Mucosa of rectum (tissue), 2 donors: ENCODE results near the gene THSD4.

Experiments
- H3K27ac ChIP-seq, 2 donors: one replicate each; pipeline ENCODE4 v1.7.0; 2013; ENCODE audit warnings: inconsistent platforms in 2 of 2, low read depth in 2 of 2, low read length in 2 of 2
- H3K27me3 ChIP-seq, 2 donors: one replicate each; pipeline ENCODE4 v1.7.0; 2013; ENCODE audit warnings: low read length in 2 of 2; ENCODE audit not compliant: control insufficient read depth in 2 of 2, insufficient read depth in 2 of 2
- H3K36me3 ChIP-seq, 2 donors: one replicate each; pipeline ENCODE4 v1.7.0; 2013; ENCODE audit warnings: low read length in 2 of 2; ENCODE audit not compliant: control insufficient read depth in 2 of 2, insufficient read depth in 2 of 2
- H3K4me1 ChIP-seq, 2 donors: one replicate each; pipeline ENCODE4 v1.7.0; 2013; ENCODE audit warnings: low read length in 2 of 2, mild to moderate bottlenecking in 1 of 2; ENCODE audit not compliant: control insufficient read depth in 2 of 2, insufficient read depth in 2 of 2
- H3K4me3 ChIP-seq, 2 donors: one replicate each; pipeline ENCODE4 v1.7.0; 2013; ENCODE audit warnings: low read length in 2 of 2
- H3K9ac ChIP-seq, 2 donors: one replicate each; pipeline ENCODE4 v1.7.0; 2013; ENCODE audit warnings: low read length in 2 of 2, low read depth in 1 of 2, mild to moderate bottlenecking in 1 of 2
- H3K9me3 ChIP-seq, 2 donors: one replicate each; pipeline ENCODE4 v1.7.0; 2013; ENCODE audit warnings: low read length in 2 of 2; ENCODE audit not compliant: control insufficient read depth in 2 of 2
- donor health status: healthy.
- donor health status: Normal muscosa, but diverticular disease.

Gene THSD4

DNA sequence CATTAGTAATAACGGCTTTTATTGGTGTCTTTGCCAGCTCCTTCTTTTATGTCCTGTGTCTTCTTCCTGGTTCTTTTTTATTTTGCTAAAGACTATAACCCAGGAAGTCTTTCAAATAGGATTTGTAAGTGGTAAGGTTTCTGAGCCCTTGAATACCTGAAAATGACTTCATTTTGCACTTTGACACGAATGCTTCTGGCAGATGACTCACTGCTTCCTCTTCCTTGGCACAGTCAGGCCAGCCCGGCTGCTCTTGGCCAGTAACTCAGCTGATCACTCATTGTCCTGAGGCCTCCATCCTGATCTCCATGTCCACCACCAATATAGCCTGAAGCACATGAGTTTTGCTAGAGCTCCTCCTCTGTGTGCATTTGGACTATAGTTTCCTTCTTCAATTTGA is 646.4 kb downstream of the THSD4 start:
- Histone ChIP-seq H3K36me3 (no peaks in the 10 kb centered on the region), H3K27me3 (no peaks in the 10 kb centered on the region), H3K9ac (no peak overlapping the region), H3K4me3 (no peak overlapping the region), H3K27ac (peak overlapping the region; percentile 73 to 74), H3K9me3 (no peaks in the 10 kb centered on the region), H3K4me1 (peaks cover 9 to 21% of the 10 kb centered on the region in 2 donors)

DNA sequence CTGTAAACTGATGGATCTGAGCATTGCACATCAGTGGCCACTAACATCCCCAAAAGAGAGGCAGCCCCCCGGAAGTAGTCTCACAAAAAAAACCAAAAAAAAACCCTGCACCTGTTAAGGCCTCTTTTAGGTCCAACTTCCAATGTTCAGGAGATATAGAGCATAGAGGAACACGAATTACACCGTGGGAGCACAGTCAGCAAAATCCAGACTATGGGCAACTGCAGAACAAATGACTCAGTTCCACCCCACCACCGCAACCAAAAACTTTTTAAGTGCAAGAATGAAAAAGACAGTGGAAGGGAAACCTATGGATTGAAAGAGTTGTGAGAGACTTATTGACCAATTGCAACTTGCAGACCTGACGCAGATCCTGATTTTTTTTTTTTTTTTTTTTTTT is 652.9 kb downstream of the THSD4 start:
- H3K4me3 ChIP-seq: no peak overlapping the region
- no peaks in the 10 kb centered on the region for H3K4me1 ChIP-seq
- no peak overlapping the region for H3K27ac ChIP-seq
- no peak overlapping the region for H3K9ac ChIP-seq
- no peaks in the 10 kb centered on the region for H3K9me3 ChIP-seq
- H3K36me3 ChIP-seq: peaks cover 0 to 10% of the 10 kb centered on the region in 2 donors
- H3K27me3 ChIP-seq: no peaks in the 10 kb centered on the region

DNA sequence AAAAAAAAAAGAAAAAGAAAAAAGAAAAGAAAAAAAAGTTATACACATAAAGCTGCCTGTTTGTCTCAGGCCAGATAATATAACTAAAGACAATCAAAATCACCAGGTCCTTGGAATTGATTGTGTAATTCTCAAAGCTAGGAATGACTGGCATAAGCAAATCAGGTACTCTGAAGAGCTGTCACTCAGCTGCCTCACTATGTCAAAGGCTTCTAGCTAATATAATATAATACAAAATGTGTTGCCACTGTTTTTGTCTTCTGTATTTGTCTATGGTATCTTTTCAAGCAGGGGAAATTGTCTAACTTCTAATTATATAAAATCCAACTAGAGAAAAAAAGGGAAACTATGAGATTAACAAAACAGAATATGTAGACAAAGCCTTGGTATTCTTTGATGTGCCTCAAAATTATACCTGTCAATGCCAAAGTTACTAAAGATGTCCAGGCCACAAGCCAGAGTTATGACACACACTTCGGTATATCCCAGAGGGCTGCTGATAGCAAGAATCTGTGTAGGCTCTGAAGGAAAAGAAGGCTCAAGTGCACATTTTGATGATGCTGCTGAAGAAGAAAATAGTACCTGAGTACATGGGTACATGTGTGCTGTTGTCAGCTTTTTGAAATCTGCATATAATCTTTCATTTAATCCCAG is 658.1 kb downstream of the THSD4 start:
- H3K4me1 ChIP-seq: no peaks in the 10 kb centered on the region
- H3K4me3 ChIP-seq: no peak overlapping the region
- H3K27ac ChIP-seq: no peak overlapping the region
- no peaks in the 10 kb centered on the region for H3K27me3 ChIP-seq
- H3K36me3 ChIP-seq: peaks cover 0 to 10% of the 10 kb centered on the region in 2 donors
- no peak overlapping the region for H3K9ac ChIP-seq
- H3K9me3 ChIP-seq: no peaks in the 10 kb centered on the region

DNA sequence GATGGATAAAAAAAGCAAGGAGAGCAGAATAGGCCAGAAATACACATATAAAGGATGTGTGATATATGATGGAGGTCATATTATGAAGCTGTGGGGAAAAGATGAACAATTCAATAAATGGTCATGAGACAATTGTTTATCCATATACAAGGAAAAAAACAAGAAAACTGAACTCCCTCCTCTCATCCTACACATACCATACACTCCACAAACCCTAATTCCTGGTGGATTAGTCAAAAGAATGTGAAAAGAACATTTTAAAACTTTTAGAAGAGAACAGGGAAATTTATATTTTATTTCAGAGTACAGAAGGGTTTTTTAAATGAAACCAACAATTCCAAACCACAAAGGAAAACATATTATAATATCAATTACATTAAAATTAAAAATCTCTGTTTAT is 660.6 kb downstream of the THSD4 start:
- H3K27me3 ChIP-seq: no peaks in the 10 kb centered on the region
- H3K4me3 ChIP-seq: no peak overlapping the region
- no peak overlapping the region for H3K9ac ChIP-seq
- peaks cover 2 to 4% of the 10 kb centered on the region in 2 donors for H3K4me1 ChIP-seq
- no peak overlapping the region for H3K27ac ChIP-seq
- no peaks in the 10 kb centered on the region for H3K9me3 ChIP-seq
- H3K36me3 ChIP-seq: peaks cover 0 to 10% of the 10 kb centered on the region in 2 donors

DNA sequence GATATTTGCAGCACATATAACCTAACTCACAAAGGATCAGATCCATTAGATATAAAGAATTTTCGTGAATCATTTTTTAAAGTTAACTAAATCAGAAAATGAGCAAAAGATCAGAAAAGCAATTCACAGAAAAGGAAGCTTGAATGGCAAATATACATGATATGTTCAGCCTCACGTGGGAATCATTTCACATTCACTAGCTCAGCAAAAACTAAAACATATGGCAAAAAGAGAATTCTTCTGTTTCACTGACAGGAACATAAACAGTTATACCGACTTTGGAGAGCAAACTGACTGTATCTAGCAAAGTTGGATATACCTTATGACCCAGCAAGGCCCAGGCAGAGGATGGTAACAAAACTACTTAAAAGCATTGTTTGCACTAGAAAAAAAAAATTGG is 661.0 kb downstream of the THSD4 start:
- Histone ChIP-seq H3K27me3 (no peaks in the 10 kb centered on the region), H3K9me3 (no peaks in the 10 kb centered on the region), H3K4me1 (peaks cover 3 to 4% of the 10 kb centered on the region in 2 donors), H3K9ac (no peak overlapping the region), H3K27ac (no peak overlapping the region), H3K4me3 (no peak overlapping the region), H3K36me3 (peaks cover 0 to 5% of the 10 kb centered on the region in 2 donors)

DNA sequence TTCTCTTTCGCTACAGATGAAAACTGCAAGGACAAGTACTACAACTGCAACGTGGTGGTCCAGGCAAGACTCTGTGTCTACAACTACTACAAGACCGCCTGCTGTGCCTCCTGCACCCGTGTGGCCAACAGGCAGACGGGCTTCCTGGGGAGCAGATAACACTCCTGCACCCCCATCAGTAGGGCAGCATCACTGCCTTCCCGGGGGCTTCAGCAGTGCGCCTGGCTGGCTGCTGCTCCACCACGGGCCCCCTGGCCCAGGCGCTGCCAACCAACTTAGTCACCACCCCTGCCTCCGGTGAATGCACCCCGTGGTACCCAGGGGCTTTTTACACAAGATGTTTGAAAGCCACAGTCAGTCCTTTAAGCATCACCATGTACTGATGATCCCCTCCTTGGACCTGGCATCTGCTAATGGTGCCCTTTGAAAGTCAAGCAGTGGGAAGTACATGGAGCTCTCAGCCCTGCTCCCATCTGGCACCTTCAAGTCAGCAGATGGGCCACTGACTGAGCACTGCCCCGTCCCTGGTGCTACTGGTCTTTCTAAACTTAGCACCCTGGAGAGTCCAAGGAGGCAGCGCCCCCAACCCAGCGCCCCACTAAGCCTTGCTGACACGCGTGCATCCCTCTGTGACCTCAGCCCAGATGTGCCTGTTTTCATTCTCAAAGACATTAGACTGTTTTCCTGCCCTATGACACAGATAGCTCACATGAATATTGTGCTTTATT is 662.1 kb downstream of the THSD4 start:
- H3K9me3 ChIP-seq: no peaks in the 10 kb centered on the region
- no peak overlapping the region for H3K9ac ChIP-seq
- H3K27ac ChIP-seq: no peak overlapping the region
- no peak overlapping the region for H3K4me3 ChIP-seq
- peaks cover 3 to 4% of the 10 kb centered on the region in 2 donors for H3K4me1 ChIP-seq
- H3K36me3 ChIP-seq: no peaks in the 10 kb centered on the region
- no peaks in the 10 kb centered on the region for H3K27me3 ChIP-seq

DNA sequence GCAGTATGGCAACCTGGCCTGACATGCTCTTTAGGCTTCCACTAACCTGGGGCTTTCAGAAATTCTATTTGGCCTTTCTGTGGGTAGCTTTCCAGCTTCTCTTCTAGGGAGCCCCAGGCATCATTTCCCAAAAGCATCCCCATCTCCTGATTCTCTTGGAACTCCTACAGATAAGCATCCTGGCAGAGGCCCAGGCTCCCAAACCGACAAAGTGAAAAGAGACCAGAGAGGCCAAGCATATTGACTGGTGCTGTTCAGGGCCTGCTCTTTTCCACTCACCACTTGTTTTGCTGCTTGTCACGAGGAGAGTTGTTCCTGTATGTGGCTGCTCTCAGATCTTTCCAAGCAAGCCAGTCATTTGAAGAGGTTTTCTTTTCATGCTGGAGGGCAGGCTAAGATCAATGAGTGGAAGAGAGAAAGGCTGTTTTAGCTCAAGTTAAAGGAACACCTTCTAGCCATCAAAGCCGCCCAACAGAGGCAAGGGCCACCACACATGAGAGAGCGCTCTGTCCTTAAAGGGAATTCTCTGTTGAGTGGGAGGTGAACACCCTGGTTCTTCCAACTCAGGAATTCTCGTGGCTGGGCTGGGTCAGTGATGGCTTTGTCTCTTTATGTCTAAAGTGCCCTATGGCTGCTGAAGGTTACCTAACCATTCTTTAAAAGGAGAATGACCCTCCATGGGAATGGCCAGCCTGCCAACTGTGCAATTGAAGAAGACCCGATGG is 664.0 kb downstream of the THSD4 start:
- Histone ChIP-seq H3K4me3 (no peak overlapping the region), H3K27ac (no peak overlapping the region), H3K36me3 (no peaks in the 10 kb centered on the region), H3K27me3 (no peaks in the 10 kb centered on the region), H3K9me3 (no peaks in the 10 kb centered on the region), H3K9ac (no peak overlapping the region), H3K4me1 (peaks cover 3 to 4% of the 10 kb centered on the region in 2 donors)

DNA sequence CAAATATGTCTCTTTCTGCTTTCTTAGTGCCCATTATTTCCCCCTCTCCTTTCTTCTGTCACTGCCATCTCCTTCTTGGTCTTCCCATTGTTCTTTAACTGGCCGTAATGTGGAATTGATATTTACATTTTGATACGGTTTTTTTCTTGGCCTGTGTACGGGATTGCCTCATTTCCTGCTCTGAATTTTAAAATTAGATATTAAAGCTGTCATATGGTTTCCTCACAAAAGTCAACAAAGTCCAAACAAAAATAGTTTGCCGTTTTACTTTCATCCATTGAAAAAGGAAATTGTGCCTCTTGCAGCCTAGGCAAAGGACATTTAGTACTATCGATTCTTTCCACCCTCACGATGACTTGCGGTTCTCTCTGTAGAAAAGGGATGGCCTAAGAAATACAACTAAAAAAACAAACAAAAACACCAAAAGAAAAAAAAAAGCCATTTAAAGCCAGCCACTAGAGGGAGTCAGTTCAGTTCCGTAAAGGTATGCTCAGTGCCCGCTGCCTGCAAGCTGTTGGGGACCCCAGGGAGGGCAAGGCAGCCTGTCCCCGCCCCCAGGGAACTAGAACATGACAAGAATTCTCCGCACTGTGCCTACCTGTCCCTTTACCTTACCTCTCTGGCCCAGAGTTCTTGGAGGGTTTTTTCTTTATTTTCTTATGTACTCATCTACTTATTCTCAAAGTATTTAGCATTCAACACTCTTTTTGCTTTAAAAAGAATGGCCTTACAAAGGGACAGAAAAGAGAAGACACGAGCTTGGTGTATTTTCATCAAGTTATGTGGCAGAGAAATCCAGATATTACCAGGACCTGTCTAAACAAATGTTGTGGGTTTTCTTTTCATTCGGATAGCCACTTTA is 665.1 kb downstream of the THSD4 start:
- H3K9ac ChIP-seq: no peak overlapping the region
- peak overlapping the region in 1 of 2 donors; percentile 26 for H3K4me3 ChIP-seq
- no peaks in the 10 kb centered on the region for H3K9me3 ChIP-seq
- H3K27me3 ChIP-seq: no peaks in the 10 kb centered on the region
- H3K27ac ChIP-seq: no peak overlapping the region
- H3K4me1 ChIP-seq: peaks cover 3 to 4% of the 10 kb centered on the region in 2 donors
- H3K36me3 ChIP-seq: no peaks in the 10 kb centered on the region

DNA sequence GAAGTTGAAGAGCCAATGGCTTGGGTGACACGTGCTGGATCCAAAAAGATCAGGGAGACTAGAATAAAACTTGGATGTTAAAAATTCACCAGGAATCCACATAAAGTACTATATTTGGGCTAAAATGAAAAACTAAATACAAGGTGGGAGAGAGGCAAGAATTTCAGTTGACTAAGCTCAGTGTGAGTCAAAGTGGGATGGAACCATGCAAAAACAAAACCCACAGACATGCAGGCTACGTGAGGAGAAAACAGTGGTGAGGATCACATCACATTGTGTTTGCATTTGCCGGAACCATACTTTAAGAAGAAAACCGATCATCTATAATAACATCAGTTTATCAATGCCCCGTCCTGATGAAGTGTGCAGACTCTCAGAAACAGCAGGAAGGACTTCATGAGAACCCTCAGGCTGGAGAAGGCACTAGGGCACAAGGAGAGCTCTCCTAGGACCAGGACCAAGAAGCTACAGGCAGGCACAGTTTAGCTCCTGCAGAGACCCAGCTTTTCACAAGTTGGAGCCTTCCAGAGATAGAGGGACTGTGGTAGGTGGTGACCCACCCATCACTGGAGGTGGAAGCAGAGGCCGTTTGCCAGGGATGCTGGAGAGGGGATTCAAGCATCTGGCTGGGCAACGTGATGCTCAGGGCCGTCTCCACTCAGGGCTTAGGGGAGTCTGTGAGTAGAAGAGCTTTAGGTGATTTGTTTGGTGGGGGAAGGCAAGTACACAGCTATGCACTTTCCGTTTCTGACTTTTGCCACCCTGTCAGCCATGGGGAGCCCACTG is 666.1 kb downstream of the THSD4 start:
- H3K36me3 ChIP-seq: no peaks in the 10 kb centered on the region
- H3K9me3 ChIP-seq: no peaks in the 10 kb centered on the region
- H3K9ac ChIP-seq: no peak overlapping the region
- no peak overlapping the region for H3K4me3 ChIP-seq
- no peaks in the 10 kb centered on the region for H3K27me3 ChIP-seq
- no peak overlapping the region for H3K27ac ChIP-seq
- H3K4me1 ChIP-seq: peaks cover 3 to 4% of the 10 kb centered on the region in 2 donors
